GM21825 (cell line): ENCODE measurements around the gene CDKN2C.
A peak's percentile ranks its signal among the peaks of the same experiment; 100 is the strongest.
"Not testable (repeated sequence)": the region's sequence is repeated elsewhere in the genome, so short reads cannot be mapped to it uniquely, and the experiment has no call there.

Source experiments
- ATAC-seq: cut with Tn5 transposase; IDR thresholded peaks from one replicate; pipeline ENCODE4 v1.9.1; 2021; ENCODE audit warnings: mild to moderate bottlenecking, moderate library complexity; ENCODE audit not compliant: unreplicated experiment

Gene CDKN2C

DNA sequence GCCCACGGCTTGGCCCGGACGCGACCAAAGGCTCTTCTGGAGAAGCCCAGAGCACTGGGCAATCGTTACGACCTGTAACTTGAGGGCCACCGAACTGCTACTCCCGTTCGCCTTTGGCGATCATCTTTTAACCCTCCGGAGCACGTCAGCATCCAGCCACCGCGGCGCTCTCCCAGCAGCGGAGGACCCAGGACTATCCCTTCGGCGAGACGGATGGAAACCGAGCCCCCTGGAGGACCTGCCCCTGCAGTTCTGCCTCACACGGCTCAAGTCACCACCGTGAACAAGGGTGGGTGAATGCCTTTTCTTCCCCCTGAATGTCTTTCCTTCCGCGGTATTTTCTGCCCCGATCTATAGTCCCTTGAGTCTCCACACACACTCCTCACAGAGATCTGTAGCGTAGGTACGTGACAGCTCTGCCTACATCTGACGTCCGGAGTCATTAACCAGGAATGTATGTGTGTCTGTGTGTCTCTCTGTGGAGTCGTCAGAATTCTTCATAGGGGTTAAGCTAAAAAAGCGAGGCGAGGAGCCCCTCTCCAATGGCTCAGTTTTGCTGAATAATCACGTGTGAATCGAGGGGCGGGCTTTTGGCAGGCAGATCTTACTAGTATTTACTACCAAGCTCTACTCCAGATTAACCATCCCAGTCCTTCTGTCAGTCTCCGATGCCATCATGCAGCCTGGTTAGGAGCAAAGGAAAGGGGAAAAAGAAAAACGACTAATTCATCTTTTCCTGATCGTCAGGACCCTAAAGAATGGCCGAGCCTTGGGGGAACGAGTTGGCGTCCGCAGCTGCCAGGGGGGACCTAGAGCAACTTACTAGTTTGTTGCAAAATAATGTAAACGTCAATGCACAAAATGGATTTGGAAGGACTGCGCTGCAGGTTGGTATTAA is at the start of gene CDKN2C:
Gene CDKN2C, plus strand, starts transcription at position 635 of the 898 bp plus-strand sequence. Its CDS starts 124 bp downstream, at position 759.
- ATAC-seq: peak; percentile 30

- ATAC-seq: no peak
These were observed 49.6 kb upstream of the CDKN2C start for GRCh38 chr1:50920409-50920808.

DNA sequence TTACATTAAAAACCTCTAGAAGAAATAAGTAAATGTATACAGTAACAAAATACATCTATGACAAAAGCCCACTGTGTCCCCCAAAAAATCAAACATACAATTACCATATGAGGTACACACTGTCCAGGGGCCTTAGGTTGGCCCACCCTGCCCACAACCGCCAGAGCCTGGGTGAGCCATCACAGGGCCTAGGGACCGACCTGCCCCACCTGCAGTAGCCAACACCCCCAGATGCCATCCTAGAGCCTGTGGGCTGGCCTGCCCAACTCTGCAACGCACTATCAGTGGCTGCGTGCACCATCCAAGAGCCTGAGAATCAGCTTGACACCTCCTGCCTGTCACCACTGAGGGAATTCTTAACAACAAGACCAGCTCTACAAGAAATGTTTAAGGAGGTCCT is 49.0 kb upstream of the CDKN2C start:
- ATAC-seq: no peak

DNA sequence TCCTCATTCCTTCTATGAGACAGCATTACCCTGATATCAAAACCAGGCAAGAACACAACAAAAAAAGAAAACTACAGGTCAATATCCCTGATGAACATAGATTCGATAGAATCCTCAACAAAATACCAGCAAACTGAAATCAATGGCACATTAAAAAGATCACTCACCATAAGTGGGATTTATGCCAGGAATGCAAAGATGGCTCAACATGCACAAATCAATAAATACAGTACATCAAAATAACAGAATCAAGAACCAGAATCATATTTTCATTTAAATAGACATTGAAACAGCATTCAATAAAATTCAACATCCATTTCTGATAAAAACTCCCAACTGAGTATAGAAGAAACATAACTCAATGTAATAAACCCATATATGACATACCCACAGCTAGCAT is 46.5 kb upstream of the CDKN2C start:
- ATAC-seq: no peak

GRCh38 chr1:50929376-50929958 is 40.6 kb upstream of the CDKN2C start:
- no peak for ATAC-seq

DNA sequence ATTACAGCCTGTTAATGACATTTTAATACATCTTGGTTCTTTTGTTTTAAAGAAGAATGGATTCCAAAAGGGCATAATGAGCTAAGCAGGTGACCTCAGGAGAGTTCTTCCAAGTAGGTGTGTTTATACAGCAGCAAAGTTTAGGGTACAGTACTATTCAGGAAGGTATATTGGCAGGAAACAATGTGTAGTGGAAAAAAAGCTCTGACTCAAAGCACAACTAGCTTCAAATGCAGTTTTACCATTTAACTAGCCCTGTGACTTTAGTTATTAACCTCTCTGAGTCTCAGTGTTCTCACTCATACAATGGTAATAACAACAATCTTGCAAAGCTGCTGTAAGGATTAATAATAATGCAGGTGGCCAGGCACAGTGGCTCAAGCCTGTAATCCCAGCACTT is 39.9 kb upstream of the CDKN2C start:
- peak; percentile 71 for ATAC-seq

DNA sequence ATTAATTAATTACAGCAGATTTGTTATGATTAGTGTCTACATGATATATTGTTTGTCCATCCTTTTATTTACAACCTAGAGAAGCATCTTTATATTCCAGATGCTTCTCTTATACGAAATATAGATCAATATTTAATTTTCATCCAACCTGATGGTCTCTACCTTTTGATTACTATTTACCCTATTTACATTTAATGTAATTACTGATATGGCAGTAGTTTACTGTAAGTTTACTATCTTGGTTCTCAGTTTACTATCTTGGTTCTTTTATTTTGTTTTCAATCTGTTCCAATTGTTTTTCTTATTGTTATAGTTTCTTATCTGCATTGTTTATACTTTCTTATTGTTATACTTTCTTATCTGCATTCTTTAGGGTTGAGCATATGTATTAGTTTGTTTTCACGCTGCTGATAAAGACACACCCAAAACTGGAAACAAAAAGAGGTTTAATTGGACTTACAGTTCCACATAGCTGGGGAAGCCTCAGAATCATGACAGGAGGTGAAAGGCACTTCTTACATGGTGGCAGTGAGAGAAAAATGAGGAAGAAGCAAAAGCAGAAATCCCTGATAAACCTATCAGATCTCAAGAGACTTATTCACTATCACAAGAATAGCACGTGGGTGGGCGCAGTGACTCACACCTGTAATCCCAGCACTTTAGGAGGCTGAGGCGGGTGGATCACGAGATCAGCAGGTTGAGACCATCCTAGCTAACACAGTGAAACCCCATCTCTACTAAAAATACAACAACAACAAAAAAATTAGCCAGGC is 38.9 kb upstream of the CDKN2C start:
- ATAC-seq: no peak

GRCh38 chr1:50932043-50932442 is 38.0 kb upstream of the CDKN2C start:
- ATAC-seq: not testable (repeated sequence)

GRCh38 chr1:50933770-50934169 is 36.3 kb upstream of the CDKN2C start:
- ATAC-seq: not testable (repeated sequence)

- no peak for ATAC-seq
These were observed 35.2 kb upstream of the CDKN2C start for GRCh38 chr1:50934838-50935237.

- not testable (repeated sequence) for ATAC-seq
These were observed 34.8 kb upstream of the CDKN2C start for GRCh38 chr1:50935276-50935675.

- no peak for ATAC-seq
These were observed 33.7 kb upstream of the CDKN2C start for GRCh38 chr1:50936321-50936720.

- ATAC-seq: no peak
These were observed 29.8 kb upstream of the CDKN2C start for GRCh38 chr1:50940291-50940690.

GRCh38 chr1:50942334-50942733 is 27.7 kb upstream of the CDKN2C start:
- ATAC-seq: no peak

GRCh38 chr1:50949286-50949982 is 20.6 kb upstream of the CDKN2C start:
- ATAC-seq: no peak

GRCh38 chr1:50950396-50950795 is 19.6 kb upstream of the CDKN2C start:
- ATAC-seq: no peak

DNA sequence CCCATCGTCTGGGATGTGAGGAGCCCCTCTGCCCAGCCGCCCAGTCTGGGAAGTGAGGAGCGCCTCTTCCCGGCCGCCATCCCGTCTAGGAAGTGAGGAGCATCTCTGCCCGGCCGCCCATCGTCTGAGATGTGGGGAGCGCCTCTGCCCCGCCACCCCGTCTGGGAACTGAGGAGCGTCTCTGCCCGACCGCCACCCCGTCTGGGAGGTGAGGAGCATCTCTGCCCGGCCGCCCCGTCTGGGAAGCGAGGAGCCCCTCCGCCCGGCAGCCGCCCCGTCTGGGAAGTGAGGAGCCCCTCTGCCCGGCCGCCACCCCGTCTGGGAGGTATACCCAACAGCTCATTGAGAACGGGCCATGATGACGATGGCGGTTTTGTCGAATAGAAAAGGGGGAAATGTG is 17.5 kb upstream of the CDKN2C start:
- ATAC-seq: not testable (repeated sequence)

DNA sequence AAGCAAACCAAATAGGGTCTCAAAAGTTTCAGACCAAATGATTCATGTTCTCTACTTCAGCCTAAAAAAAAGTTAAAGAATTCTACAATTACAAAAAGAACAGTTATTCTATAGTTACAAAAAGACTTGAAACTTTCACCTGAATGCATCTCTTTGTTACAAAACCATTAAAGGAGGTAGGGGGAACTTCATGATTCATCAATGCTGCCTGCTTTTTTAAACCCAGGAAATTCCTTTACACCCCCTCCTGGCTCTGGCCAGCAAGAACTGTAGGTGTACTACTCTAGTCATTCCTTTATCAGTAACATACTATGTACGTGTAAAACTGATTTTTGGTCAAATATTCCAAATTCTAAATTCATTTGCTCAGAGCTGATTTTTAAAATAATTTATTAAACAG is 14.9 kb upstream of the CDKN2C start:
- no peak for ATAC-seq

DNA sequence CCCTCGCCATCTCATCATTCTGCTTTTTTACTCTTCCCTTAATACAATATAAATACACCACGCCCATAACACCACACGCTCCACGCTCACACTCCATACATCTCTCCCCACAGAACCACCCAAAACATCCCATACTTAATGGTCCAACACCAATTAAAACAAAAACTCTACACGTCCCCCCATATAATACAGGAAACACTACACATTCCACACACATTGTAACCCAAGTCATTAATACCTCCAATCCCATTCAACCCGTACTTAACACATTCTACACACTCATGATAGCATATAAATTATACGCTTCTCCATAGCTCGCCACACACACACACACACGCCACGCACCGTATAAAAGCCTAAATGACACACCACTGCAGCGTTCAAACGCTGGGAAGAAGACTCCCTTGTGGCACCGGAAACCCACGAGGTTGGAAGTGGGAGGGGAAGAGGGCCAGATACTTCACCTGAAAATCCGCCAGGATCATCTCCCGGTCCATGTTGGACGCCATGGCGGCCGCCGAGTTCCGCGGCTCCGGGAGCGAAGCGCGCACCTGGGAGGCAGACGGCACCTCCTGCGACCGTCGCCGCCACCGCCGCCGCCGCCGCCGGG is 10.6 kb upstream of the CDKN2C start:
- ATAC-seq: no peak
